ENCODE data around the gene NEURL3. TPM values are rescaled to one million over a fixed set of nuclear protein-coding genes. Genes with fewer than 3 reads are reported as not detected.

NEURL3 gene
- total and polyA plus RNA-seq, 2 of the 4 experiments (the other 2 are of a cell fraction) = not detected

DNA sequence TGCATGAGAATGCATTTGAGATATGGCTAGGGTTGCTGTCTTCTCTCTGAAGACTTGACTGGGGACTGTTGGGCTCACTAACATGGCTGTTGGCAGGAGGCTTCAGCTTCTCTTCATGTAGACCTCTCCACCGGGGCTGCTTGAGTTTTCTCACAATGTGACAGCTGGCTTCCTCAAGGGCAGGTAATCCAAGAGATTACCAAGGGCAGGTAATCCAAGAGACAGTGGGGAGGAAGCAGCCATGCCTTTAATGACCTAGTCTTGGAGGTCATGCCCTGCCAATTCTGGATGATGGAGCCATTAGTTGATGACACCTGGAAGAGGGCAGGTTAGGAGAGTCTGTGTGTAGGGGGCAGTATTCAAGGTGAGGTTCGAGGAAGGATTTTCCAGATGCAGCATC, 40.5 kb downstream of the NEURL3 start:
- dilution Hi-C loops (cut with HindIII; ENCODE audit: low sequenced_read_pairs, unreplicated experiment) = no loop called here
- DNase-seq = no peak
- POLR2A ChIA-PET (ENCODE audit: unreplicated experiment) = no interaction called here
- Histone ChIP-seq H2AK9ac (replicated peaks; ENCODE audit: low read depth, low read length, poor library complexity) (no peak overlapping the region), H2BK5ac (ENCODE audit: low read depth, low read length, poor library complexity, severe bottlenecking) (no peak overlapping the region), H2AK5ac (ENCODE audit: low read depth, low read length) (no peak overlapping the region), H2BK20ac (ENCODE audit: low read depth, low read length) (no peak overlapping the region), H3K14ac (replicated peaks; ENCODE audit: low read depth, low read length) (no peak overlapping the region), H3K79me1 (ENCODE audit: low read depth in 1 of 2, low read length in 2 of 2) (no peaks in the 10 kb centered on the region), H4K91ac (ENCODE audit: insufficient read depth, low read depth, low read length) (no peak overlapping the region), H4K8ac (ENCODE audit: low read depth in 2 of 2, low read length in 2 of 2) (no peak overlapping the region), H4K20me1 (ENCODE audit: insufficient read depth, low read length) (no peaks in the 10 kb centered on the region), H3K4ac (ENCODE audit: low read depth, low read length) (no peak overlapping the region), H3K56ac (ENCODE audit: extremely low read depth, insufficient read depth, low read length) (no peak overlapping the region), H3K9me1 (ENCODE audit: insufficient read depth, low read length) (no peaks in the 10 kb centered on the region), H2BK15ac (ENCODE audit: low read depth, low read length) (no peak overlapping the region), H3K4me2 (ENCODE audit: low read depth, low read length) (no peak overlapping the region), H3K4me1 (ENCODE audit: control insufficient read depth, insufficient read depth, low read length) (no peaks in the 10 kb centered on the region), H3K27me3 (ENCODE audit: control insufficient read depth, insufficient read depth, low read length) (peaks cover 14% of the 10 kb centered on the region), H4K5ac (ENCODE audit: low read depth, low read length) (no peak overlapping the region), H3K4me3 (ENCODE audit: insufficient read depth, low read depth, low read length) (no peak overlapping the region), H3K27ac (ENCODE audit: insufficient read depth, low read length) (no peak overlapping the region), H3K36me3 (ENCODE audit: control insufficient read depth, insufficient read depth, low read length) (no peaks in the 10 kb centered on the region), H3K9ac (ENCODE audit: low read depth, low read length) (no peak overlapping the region), H3K18ac (ENCODE audit: low read depth, low read length) (no peak overlapping the region), H2AFZ (replicated peaks; ENCODE audit: low read length, poor library complexity) (no peak overlapping the region), H3K9me3 (ENCODE audit: control insufficient read depth, insufficient read depth, low read length) (no peaks in the 10 kb centered on the region), H2BK120ac (ENCODE audit: low read depth, low read length) (no peak overlapping the region), H3K23ac (ENCODE audit: low read depth, low read length) (no peak overlapping the region)
- BruUV-seq (replicated peaks) = no TSS peak
- CTCF ChIA-PET = no interaction called here
- no peak for ATAC-seq (ENCODE audit: low read depth)
- no peak for TF ChIP-seq FOS (IDR thresholded peaks at IDR 0.05; ENCODE audit: low read depth, low read length)
- no peak for TF ChIP-seq CHD1 (IDR thresholded peaks at IDR 0.05; ENCODE audit: low read depth, low read length)
- TF ChIP-seq, protein P1, sequence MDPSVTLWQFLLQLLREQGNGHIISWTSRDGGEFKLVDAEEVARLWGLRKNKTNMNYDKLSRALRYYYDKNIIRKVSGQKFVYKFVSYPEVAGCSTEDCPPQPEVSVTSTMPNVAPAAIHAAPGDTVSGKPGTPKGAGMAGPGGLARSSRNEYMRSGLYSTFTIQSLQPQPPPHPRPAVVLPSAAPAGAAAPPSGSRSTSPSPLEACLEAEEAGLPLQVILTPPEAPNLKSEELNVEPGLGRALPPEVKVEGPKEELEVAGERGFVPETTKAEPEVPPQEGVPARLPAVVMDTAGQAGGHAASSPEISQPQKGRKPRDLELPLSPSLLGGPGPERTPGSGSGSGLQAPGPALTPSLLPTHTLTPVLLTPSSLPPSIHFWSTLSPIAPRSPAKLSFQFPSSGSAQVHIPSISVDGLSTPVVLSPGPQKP (IDR thresholded peaks at IDR 0.05; ENCODE audit: borderline replicate concordance, low read depth, low read length) = no peak
- no peak for TF ChIP-seq BHLHE40 (IDR thresholded peaks at IDR 0.05; ENCODE audit: low read depth, low read length)
- TF ChIP-seq RFX5 (IDR thresholded peaks at IDR 0.05; ENCODE audit: low read depth, low read length) = no peak
- no peak for TF ChIP-seq MXI1 (IDR thresholded peaks at IDR 0.05; ENCODE audit: borderline replicate concordance, low read depth, low read length)
- no peak for TF ChIP-seq RCOR1 (IDR thresholded peaks at IDR 0.05; ENCODE audit: insufficient replicate concordance, low read length)
- TF ChIP-seq, protein P2, sequence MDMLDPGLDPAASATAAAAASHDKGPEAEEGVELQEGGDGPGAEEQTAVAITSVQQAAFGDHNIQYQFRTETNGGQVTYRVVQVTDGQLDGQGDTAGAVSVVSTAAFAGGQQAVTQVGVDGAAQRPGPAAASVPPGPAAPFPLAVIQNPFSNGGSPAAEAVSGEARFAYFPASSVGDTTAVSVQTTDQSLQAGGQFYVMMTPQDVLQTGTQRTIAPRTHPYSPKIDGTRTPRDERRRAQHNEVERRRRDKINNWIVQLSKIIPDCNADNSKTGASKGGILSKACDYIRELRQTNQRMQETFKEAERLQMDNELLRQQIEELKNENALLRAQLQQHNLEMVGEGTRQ (IDR thresholded peaks at IDR 0.05; ENCODE audit: low read depth, low read length) = no peak
- no peak for TF ChIP-seq SMC3 (IDR thresholded peaks at IDR 0.05; ENCODE audit: low read depth, low read length)
- TF ChIP-seq CEBPB (IDR thresholded peaks at IDR 0.05; ENCODE audit: low read depth, low read length) = no peak
- TF ChIP-seq RAD21 (IDR thresholded peaks at IDR 0.05; ENCODE audit: low read length) = no peak
- no peak for TF ChIP-seq MAZ (IDR thresholded peaks at IDR 0.05; ENCODE audit: borderline replicate concordance, low read depth, low read length)
- TF ChIP-seq, protein P3, sequence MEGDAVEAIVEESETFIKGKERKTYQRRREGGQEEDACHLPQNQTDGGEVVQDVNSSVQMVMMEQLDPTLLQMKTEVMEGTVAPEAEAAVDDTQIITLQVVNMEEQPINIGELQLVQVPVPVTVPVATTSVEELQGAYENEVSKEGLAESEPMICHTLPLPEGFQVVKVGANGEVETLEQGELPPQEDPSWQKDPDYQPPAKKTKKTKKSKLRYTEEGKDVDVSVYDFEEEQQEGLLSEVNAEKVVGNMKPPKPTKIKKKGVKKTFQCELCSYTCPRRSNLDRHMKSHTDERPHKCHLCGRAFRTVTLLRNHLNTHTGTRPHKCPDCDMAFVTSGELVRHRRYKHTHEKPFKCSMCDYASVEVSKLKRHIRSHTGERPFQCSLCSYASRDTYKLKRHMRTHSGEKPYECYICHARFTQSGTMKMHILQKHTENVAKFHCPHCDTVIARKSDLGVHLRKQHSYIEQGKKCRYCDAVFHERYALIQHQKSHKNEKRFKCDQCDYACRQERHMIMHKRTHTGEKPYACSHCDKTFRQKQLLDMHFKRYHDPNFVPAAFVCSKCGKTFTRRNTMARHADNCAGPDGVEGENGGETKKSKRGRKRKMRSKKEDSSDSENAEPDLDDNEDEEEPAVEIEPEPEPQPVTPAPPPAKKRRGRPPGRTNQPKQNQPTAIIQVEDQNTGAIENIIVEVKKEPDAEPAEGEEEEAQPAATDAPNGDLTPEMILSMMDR (conservative IDR thresholded peaks at IDR 0.05; ENCODE audit: low read depth, low read length) = no peak
- TF ChIP-seq NFE2L2 (IDR thresholded peaks at IDR 0.05; ENCODE audit: low read depth, low read length) = no peak
- no peak for TF ChIP-seq MAFK (IDR thresholded peaks at IDR 0.05; ENCODE audit: low read depth, low read length)
- in situ Hi-C loops (cut with MboI; ENCODE audit: low sequenced_read_pairs) = no loop called here
- intact Hi-C loops (cut with micrococcal nuclease) = no loop called here
- no CpG with 5 or more reads among the region's 2 CpGs for WGBS, 2 experiments (ENCODE audit: extremely low coverage in 2 of 2, insufficient read length in 1 of 2)
